ENCODE results near the gene LTA. TPM values are rescaled to one million over a fixed set of nuclear protein-coding genes. Genes with fewer than 3 reads are reported as not detected.

LTA gene
- total RNA-seq, 1 experiment from 2014 or later = 1.1 TPM

GRCh38 chr6:31568537-31568961 is 3.5 kb upstream of the LTA start:
- H3K9me2 ChIP-seq (ENCODE audit: insufficient read depth) = no peaks in the 10 kb centered on the region
- ChIA-PET POLR2A (interaction anchor here (1.2 kb wide), 1 partner anchor 25 kb away, joined by 3 read pairs; the partner anchor contains the start of gene NCR3), RAD21 (ENCODE audit: low non-redundant PET in 1 of 2, low total read pairs in 2 of 2, uncharacterized antibody in 2 of 2, unreplicated experiment in 2 of 2) (no interaction called here), CTCF (interaction anchor here (1.7 kb wide), 1 partner anchor 12 kb away, joined by 6 read pairs; no protein-coding TSS in a partner anchor)
- H3K9ac ChIP-seq (ENCODE audit: low read length) = no peak overlapping the region
- no peak overlapping the region for H3K4me3 ChIP-seq (replicated peaks in 1 of 2; ENCODE audit: low read depth in 1 of 2, low read length in 2 of 2)
- H3K4me1 ChIP-seq (ENCODE audit: control insufficient read depth in 1 of 2, insufficient read depth in 2 of 2, low read length in 2 of 2) = 0 out of 4 replicates have a peak, but pooled peaks cover 0 to under 1% of the 10 kb centered on the region in 2 experiments
- DNase-seq (ENCODE audit: low read depth, low spot score) (no peak), ATAC-seq (no peak)
- H3K4me2 ChIP-seq (ENCODE audit: low read length) = no peak overlapping the region
- H3K9me3 ChIP-seq (ENCODE audit: control insufficient read depth in 1 of 2, insufficient read depth in 1 of 2, low read depth in 1 of 2, low read length in 2 of 2) = no peaks in the 10 kb centered on the region
- H3K36me3 ChIP-seq (ENCODE audit: control insufficient read depth in 1 of 2, insufficient read depth in 2 of 2, low read length in 2 of 2) = no peaks in the 10 kb centered on the region
- intact Hi-C loops (cut with micrococcal nuclease) = no loop called here
- no peak for TF ChIP-seq SRF (IDR thresholded peaks at IDR 0.05; ENCODE audit: low read depth)
- TF ChIP-seq ZBTB33 (IDR thresholded peaks at IDR 0.05; ENCODE audit: extremely low read depth, insufficient replicate concordance, low read length) = no peak
- no peak for TF ChIP-seq YY1 (IDR thresholded peaks at IDR 0.05; ENCODE audit: extremely low read depth, insufficient replicate concordance, low read depth, low read length)
- TF ChIP-seq EZH2phosphoT487 (IDR thresholded peaks at IDR 0.05; ENCODE audit: borderline replicate concordance) = no peak
- BruUV-seq (replicated peaks) = no TSS peak
- H4K20me1 ChIP-seq (ENCODE audit: insufficient read depth) = no peaks in the 10 kb centered on the region
- no peaks in the 10 kb centered on the region for H3K27me3 ChIP-seq (ENCODE audit: insufficient read depth, low read length)
- no peaks in the 10 kb centered on the region for H3K79me2 ChIP-seq (ENCODE audit: insufficient read depth, low read length)
- no peak overlapping the region for H3K27ac ChIP-seq (ENCODE audit: low read depth, low read length)
- no peak overlapping the region for H2AFZ ChIP-seq (ENCODE audit: low read depth, low read length, poor library complexity, severe bottlenecking)

- H3K27ac ChIP-seq (ENCODE audit: low read depth, low read length) = no peak overlapping the region
- BruUV-seq (replicated peaks) = no TSS peak
- no peak overlapping the region for H3K9ac ChIP-seq (ENCODE audit: low read length)
- ATAC-seq (no peak), DNase-seq (ENCODE audit: low read depth, low spot score) (no peak)
- no peaks in the 10 kb centered on the region for H3K9me3 ChIP-seq (ENCODE audit: control insufficient read depth in 1 of 2, insufficient read depth in 1 of 2, low read depth in 1 of 2, low read length in 2 of 2)
- H3K4me1 ChIP-seq (ENCODE audit: control insufficient read depth in 1 of 2, insufficient read depth in 2 of 2, low read length in 2 of 2) = 0 out of 4 replicates have a peak, but pooled peaks cover 0 to 3% of the 10 kb centered on the region in 2 experiments
- H3K79me2 ChIP-seq (ENCODE audit: insufficient read depth, low read length) = no peaks in the 10 kb centered on the region
- H3K36me3 ChIP-seq (ENCODE audit: control insufficient read depth in 1 of 2, insufficient read depth in 2 of 2, low read length in 2 of 2) = no peaks in the 10 kb centered on the region
- H3K4me3 ChIP-seq (replicated peaks in 1 of 2; ENCODE audit: low read depth in 1 of 2, low read length in 2 of 2) = no peak overlapping the region
- POLR2A ChIA-PET = no interaction called here
- intact Hi-C loops (cut with micrococcal nuclease) = no loop called here
- TF ChIP-seq RAD21 (IDR thresholded peaks at IDR 0.05; ENCODE audit: low read depth) (no peak), CTCF (IDR thresholded peaks at IDR 0.05 in 2 of 3, conservative IDR thresholded peaks at IDR 0.05 in 1 of 3; ENCODE audit: borderline replicate concordance in 1 of 3, insufficient read depth in 1 of 3, low read depth in 2 of 3, low read length in 2 of 3) (no peak), EGR1 (IDR thresholded peaks at IDR 0.05; ENCODE audit: low read depth) (no peak), ELF1 (IDR thresholded peaks at IDR 0.05; ENCODE audit: borderline replicate concordance, low read depth) (no peak)
- no peaks in the 10 kb centered on the region for H4K20me1 ChIP-seq (ENCODE audit: insufficient read depth)
- no peaks in the 10 kb centered on the region for H3K27me3 ChIP-seq (ENCODE audit: insufficient read depth, low read length)
- no peak overlapping the region for H2AFZ ChIP-seq (ENCODE audit: low read depth, low read length, poor library complexity, severe bottlenecking)
- H3K9me2 ChIP-seq (ENCODE audit: insufficient read depth) = no peaks in the 10 kb centered on the region
- RAD21 ChIA-PET (ENCODE audit: low non-redundant PET in 1 of 2, low total read pairs in 2 of 2, uncharacterized antibody in 2 of 2, unreplicated experiment in 2 of 2) = no interaction called here
- no peak overlapping the region for H3K4me2 ChIP-seq (ENCODE audit: low read length)
- CTCF ChIA-PET = interaction anchor here (0.7 to 1.9 kb wide), 4 partner anchors 10 to 27 kb away, joined by 3 to 4 read pairs (median 4); partner anchors contain the start of gene LTB
These were observed 2.1 kb upstream of the LTA start for GRCh38 chr6:31569861-31570536.
